ENCODE results near the gene ACOX2.

DNA sequence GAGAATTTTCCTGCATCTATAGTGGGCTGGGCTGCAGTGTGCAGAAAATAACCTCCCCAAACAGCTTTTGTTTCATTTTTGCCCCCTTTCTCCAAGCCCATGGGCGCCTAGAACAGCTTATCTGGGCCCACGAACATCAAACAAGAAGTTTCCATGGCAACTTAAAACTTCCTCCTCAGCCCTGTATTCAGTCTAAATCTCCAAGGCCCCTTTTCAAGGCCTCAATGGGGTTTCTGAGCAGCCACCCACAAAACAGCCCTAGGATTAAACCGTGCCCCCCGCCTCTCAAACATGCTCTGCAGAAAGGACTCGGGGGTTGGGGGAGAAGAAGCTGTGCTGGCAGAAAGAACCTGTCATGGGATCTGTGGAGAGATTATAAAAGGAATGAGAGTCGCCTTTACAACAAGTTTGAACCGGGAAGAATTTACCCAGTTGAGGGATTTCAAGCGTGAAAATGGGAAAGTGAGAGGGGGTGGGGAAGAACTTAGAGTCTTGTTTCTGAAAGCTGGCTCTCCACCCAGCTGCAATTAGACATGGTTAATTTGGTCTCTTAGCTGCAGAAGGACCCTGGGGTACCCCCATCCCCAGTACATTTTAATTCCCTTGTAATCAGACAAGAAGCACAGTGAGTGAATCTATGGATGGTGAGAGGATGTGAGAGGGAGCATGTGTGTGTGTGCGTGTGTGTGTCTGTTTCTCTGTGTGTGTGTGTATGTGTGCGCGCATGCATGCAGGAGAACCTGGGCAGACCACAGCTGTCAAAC, 44.5 kb upstream of the ACOX2 start:
- TF ChIP-seq, protein P1, sequence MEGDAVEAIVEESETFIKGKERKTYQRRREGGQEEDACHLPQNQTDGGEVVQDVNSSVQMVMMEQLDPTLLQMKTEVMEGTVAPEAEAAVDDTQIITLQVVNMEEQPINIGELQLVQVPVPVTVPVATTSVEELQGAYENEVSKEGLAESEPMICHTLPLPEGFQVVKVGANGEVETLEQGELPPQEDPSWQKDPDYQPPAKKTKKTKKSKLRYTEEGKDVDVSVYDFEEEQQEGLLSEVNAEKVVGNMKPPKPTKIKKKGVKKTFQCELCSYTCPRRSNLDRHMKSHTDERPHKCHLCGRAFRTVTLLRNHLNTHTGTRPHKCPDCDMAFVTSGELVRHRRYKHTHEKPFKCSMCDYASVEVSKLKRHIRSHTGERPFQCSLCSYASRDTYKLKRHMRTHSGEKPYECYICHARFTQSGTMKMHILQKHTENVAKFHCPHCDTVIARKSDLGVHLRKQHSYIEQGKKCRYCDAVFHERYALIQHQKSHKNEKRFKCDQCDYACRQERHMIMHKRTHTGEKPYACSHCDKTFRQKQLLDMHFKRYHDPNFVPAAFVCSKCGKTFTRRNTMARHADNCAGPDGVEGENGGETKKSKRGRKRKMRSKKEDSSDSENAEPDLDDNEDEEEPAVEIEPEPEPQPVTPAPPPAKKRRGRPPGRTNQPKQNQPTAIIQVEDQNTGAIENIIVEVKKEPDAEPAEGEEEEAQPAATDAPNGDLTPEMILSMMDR (conservative IDR thresholded peaks at IDR 0.05; ENCODE audit: low read length) = no peak
- no peak for TF ChIP-seq EZH2phosphoT487 (IDR thresholded peaks at IDR 0.05; ENCODE audit: borderline replicate concordance)
